ENCODE results near the gene ASPSCR1. TPM values are rescaled to one million over a fixed set of nuclear protein-coding genes. Genes with fewer than 3 reads are reported as not detected.
A peak's percentile ranks its signal among the peaks of the same experiment; 100 is the strongest.

Gene ASPSCR1
- total and polyA plus RNA-seq, 2 of the 13 experiments (the other 11 are each of a cell fraction or from before 2014, with no cell fraction given), result 274 to 314 TPM

DNA sequence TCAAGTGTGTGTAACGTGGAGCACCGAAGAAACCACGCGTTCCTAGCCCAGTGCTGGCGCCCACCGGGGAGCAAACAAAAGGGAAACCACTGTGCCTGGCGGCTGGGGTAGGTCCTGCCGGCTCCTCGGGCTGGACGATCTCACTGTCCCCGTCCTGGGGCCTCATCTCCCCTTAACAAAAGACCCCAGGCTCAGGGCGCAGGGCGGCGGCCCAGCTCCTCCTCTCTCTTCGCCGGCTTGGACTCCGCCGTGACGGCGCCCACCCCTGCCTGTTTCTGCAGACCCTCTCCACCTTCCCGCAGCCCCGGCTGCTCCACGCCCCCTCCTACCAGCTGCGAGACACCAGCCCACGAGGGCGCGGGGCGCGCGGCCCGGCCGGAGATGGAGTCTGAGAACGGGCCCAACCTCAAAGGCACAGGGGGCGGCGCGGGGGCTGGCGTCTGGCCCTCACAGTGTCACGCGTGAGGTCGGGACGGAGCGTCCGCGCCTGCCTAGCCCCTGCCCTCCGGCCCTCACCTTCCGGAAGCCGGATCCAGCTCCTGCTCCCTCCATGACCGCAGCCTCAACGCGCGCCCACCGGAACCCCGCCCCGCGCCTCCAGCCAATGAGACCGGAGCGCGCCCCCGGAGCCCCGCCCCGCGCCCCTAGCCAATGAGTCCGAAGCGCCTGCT is 45.0 kb downstream of the ASPSCR1 start, which contains the start of gene CENPX (continued):
- TF ChIP-seq, protein P1, sequence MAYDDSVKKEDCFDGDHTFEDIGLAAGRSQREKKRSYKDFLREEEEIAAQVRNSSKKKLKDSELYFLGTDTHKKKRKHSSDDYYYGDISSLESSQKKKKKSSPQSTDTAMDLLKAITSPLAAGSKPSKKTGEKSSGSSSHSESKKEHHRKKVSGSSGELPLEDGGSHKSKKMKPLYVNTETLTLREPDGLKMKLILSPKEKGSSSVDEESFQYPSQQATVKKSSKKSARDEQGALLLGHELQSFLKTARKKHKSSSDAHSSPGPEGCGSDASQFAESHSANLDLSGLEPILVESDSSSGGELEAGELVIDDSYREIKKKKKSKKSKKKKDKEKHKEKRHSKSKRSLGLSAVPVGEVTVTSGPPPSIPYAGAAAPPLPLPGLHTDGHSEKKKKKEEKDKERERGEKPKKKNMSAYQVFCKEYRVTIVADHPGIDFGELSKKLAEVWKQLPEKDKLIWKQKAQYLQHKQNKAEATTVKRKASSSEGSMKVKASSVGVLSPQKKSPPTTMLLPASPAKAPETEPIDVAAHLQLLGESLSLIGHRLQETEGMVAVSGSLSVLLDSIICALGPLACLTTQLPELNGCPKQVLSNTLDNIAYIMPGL (CRISPR knock-in tag; IDR thresholded peaks at IDR 0.05; ENCODE audit: borderline replicate concordance in 1 of 2, low read depth in 1 of 2), result peak in 1 of 2 experiments; percentile 86; a peak in 2 of 4 replicates
- TF ChIP-seq SSRP1 (CRISPR knock-in tag; IDR thresholded peaks at IDR 0.05) (peak; percentile 12), MTF1 (CRISPR knock-in tag; IDR thresholded peaks at IDR 0.05) (no peak), ISL2 (CRISPR knock-in tag; IDR thresholded peaks at IDR 0.05) (peak; percentile 70), ZNF235 (CRISPR knock-in tag; IDR thresholded peaks at IDR 0.05; ENCODE audit: borderline replicate concordance) (peak; percentile 69; the same call in 1 of the 2 replicates), MLLT10 (CRISPR knock-in tag; IDR thresholded peaks at IDR 0.05) (no peak), ZNF598 (CRISPR knock-in tag; IDR thresholded peaks at IDR 0.05; ENCODE audit: borderline replicate concordance) (0 out of 2 replicates have a peak, but pooled peaks have one; percentile 6), RAD21 (CRISPR knock-in tag; IDR thresholded peaks at IDR 0.05) (peak; percentile 58; the same call in 1 of the 2 replicates), DMAP1 (CRISPR knock-in tag; IDR thresholded peaks at IDR 0.05) (no peak), NBN (conservative IDR thresholded peaks at IDR 0.05) (no peak), HES4 (CRISPR knock-in tag; IDR thresholded peaks at IDR 0.05; ENCODE audit: borderline replicate concordance) (peak; percentile 52), CHCHD3 (CRISPR knock-in tag; IDR thresholded peaks at IDR 0.05) (peak; percentile 56), ZBTB7A (CRISPR knock-in tag; IDR thresholded peaks at IDR 0.05) (peak; percentile 59), ZNF883 (CRISPR knock-in tag; IDR thresholded peaks at IDR 0.05; ENCODE audit: not compliant biosample characterization) (peak; percentile 34), GATA4 (IDR thresholded peaks at IDR 0.05; ENCODE audit: borderline replicate concordance, low read depth) (peak; percentile 47; the same call in 1 of the 2 replicates)
- TF ChIP-seq, protein P2, sequence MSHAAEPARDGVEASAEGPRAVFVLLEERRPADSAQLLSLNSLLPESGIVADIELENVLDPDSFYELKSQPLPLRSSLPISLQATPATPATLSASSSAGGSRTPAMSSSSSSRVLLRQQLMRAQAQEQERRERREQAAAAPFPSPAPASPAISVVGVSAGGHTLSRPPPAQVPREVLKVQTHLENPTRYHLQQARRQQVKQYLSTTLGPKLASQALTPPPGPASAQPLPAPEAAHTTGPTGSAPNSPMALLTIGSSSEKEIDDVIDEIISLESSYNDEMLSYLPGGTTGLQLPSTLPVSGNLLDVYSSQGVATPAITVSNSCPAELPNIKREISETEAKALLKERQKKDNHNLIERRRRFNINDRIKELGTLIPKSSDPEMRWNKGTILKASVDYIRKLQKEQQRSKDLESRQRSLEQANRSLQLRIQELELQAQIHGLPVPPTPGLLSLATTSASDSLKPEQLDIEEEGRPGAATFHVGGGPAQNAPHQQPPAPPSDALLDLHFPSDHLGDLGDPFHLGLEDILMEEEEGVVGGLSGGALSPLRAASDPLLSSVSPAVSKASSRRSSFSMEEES (CRISPR knock-in tag; IDR thresholded peaks at IDR 0.05), result no peak; the same call in none of the 2 replicates
- TF ChIP-seq, protein P3, sequence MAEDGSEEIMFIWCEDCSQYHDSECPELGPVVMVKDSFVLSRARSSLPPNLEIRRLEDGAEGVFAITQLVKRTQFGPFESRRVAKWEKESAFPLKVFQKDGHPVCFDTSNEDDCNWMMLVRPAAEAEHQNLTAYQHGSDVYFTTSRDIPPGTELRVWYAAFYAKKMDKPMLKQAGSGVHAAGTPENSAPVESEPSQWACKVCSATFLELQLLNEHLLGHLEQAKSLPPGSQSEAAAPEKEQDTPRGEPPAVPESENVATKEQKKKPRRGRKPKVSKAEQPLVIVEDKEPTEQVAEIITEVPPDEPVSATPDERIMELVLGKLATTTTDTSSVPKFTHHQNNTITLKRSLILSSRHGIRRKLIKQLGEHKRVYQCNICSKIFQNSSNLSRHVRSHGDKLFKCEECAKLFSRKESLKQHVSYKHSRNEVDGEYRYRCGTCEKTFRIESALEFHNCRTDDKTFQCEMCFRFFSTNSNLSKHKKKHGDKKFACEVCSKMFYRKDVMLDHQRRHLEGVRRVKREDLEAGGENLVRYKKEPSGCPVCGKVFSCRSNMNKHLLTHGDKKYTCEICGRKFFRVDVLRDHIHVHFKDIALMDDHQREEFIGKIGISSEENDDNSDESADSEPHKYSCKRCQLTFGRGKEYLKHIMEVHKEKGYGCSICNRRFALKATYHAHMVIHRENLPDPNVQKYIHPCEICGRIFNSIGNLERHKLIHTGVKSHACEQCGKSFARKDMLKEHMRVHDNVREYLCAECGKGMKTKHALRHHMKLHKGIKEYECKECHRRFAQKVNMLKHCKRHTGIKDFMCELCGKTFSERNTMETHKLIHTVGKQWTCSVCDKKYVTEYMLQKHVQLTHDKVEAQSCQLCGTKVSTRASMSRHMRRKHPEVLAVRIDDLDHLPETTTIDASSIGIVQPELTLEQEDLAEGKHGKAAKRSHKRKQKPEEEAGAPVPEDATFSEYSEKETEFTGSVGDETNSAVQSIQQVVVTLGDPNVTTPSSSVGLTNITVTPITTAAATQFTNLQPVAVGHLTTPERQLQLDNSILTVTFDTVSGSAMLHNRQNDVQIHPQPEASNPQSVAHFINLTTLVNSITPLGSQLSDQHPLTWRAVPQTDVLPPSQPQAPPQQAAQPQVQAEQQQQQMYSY (CRISPR knock-in tag; IDR thresholded peaks at IDR 0.05), result peak; percentile 81
- TF ChIP-seq, protein P4, sequence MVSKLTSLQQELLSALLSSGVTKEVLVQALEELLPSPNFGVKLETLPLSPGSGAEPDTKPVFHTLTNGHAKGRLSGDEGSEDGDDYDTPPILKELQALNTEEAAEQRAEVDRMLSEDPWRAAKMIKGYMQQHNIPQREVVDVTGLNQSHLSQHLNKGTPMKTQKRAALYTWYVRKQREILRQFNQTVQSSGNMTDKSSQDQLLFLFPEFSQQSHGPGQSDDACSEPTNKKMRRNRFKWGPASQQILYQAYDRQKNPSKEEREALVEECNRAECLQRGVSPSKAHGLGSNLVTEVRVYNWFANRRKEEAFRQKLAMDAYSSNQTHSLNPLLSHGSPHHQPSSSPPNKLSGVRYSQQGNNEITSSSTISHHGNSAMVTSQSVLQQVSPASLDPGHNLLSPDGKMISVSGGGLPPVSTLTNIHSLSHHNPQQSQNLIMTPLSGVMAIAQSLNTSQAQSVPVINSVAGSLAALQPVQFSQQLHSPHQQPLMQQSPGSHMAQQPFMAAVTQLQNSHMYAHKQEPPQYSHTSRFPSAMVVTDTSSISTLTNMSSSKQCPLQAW (CRISPR knock-in tag; IDR thresholded peaks at IDR 0.05), result no peak; the same call in 1 of the 2 replicates
- TF ChIP-seq, protein P5, sequence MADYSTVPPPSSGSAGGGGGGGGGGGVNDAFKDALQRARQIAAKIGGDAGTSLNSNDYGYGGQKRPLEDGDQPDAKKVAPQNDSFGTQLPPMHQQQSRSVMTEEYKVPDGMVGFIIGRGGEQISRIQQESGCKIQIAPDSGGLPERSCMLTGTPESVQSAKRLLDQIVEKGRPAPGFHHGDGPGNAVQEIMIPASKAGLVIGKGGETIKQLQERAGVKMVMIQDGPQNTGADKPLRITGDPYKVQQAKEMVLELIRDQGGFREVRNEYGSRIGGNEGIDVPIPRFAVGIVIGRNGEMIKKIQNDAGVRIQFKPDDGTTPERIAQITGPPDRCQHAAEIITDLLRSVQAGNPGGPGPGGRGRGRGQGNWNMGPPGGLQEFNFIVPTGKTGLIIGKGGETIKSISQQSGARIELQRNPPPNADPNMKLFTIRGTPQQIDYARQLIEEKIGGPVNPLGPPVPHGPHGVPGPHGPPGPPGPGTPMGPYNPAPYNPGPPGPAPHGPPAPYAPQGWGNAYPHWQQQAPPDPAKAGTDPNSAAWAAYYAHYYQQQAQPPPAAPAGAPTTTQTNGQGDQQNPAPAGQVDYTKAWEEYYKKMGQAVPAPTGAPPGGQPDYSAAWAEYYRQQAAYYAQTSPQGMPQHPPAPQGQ (CRISPR knock-in tag; IDR thresholded peaks at IDR 0.05; ENCODE audit: borderline replicate concordance), result no peak
